Measurements from ENCODE around the gene HSPB6. TPM values are rescaled to one million over a fixed set of nuclear protein-coding genes. Genes with fewer than 3 reads are reported as not detected.
A peak's percentile ranks its signal among the peaks of the same experiment; 100 is the strongest.

Gene HSPB6
- total RNA-seq, 2 donors from 2014 or later = 35.0 to 117 TPM

DNA sequence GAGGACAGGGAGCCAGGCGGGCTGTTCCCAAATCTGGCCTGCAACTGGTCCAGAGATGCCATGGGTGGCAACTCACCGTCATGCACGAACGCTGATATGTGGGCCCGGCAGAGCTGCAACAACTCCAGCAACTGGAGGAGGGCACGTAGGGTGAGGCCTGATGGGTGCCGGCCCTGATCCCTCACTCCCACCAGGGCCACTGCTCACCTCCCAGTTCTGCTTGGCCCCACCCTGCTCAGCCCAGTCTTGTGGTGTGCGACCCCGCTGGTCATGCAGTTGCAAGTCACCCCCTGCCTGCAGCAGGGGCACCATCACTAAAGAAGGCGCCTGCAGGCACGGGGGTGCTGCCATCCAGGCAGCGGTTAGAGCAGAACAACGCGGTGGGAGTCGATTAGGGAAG is 35.5 kb upstream of the HSPB6 start:
- DNase-seq (no peak), ATAC-seq (no peak)
- 89 to 92% methylated on average over 9 to 15 of the region's 15 CpGs for WGBS, 2 donors
- Histone ChIP-seq H3K27ac (no peak overlapping the region), H3K4me3 (no peak overlapping the region), H3K36me3 (replicated peaks in 1 of 2; ENCODE audit: insufficient read depth in 1 of 2, low read depth in 2 of 2) (no peaks in the 10 kb centered on the region), H3K27me3 (no peaks in the 10 kb centered on the region), H3K9me3 (no peaks in the 10 kb centered on the region), H3K4me1 (peaks cover 20% of the 10 kb centered on the region)
- TF ChIP-seq POLR2A (IDR thresholded peaks at IDR 0.05) (no peak), CTCF (IDR thresholded peaks at IDR 0.05) (no peak)
- intact Hi-C loops (cut with DNase I) = no loop called here

GRCh38 chr19:35791814-35792279 is 35.0 kb upstream of the HSPB6 start:
- ATAC-seq (no peak), DNase-seq (no peak)
- H3K4me1 ChIP-seq = peaks cover 20% of the 10 kb centered on the region
- no peaks in the 10 kb centered on the region for H3K27me3 ChIP-seq
- no peak overlapping the region for H3K27ac ChIP-seq
- TF ChIP-seq CTCF (IDR thresholded peaks at IDR 0.05) (no peak), POLR2A (IDR thresholded peaks at IDR 0.05) (no peak)
- no peaks in the 10 kb centered on the region for H3K9me3 ChIP-seq
- intact Hi-C loops (cut with DNase I) = no loop called here
- H3K36me3 ChIP-seq (replicated peaks in 1 of 2; ENCODE audit: insufficient read depth in 1 of 2, low read depth in 2 of 2) = no peaks in the 10 kb centered on the region
- H3K4me3 ChIP-seq = no peak overlapping the region
- WGBS, 2 donors = 80% methylated on average over 9 of the region's 9 CpGs; no CpG with 5 or more reads in 1 of the 2 donors

GRCh38 chr19:35790981-35791813 is 34.4 kb upstream of the HSPB6 start:
- 34 to 44% methylated on average over 3 to 19 of the region's 20 CpGs for WGBS, 2 donors
- no peaks in the 10 kb centered on the region for H3K36me3 ChIP-seq (replicated peaks in 1 of 2; ENCODE audit: insufficient read depth in 1 of 2, low read depth in 2 of 2)
- no peak overlapping the region for H3K4me3 ChIP-seq
- DNase-seq = peak; percentile 69 to 85 (median 80)
- H3K4me1 ChIP-seq = peaks cover 20% of the 10 kb centered on the region
- TF ChIP-seq CTCF (IDR thresholded peaks at IDR 0.05) = no peak
- TF ChIP-seq POLR2A (IDR thresholded peaks at IDR 0.05) = no peak
- no peaks in the 10 kb centered on the region for H3K9me3 ChIP-seq
- peak; percentile 73 for ATAC-seq
- intact Hi-C loops (cut with DNase I) = no loop called here
- no peaks in the 10 kb centered on the region for H3K27me3 ChIP-seq
- no peak overlapping the region for H3K27ac ChIP-seq

- WGBS, 2 donors = 89% methylated on average over 18 of the region's 19 CpGs; no CpG with 5 or more reads in 1 of the 2 donors
- H3K27me3 ChIP-seq = no peaks in the 10 kb centered on the region
- intact Hi-C loops (cut with DNase I) = no loop called here
- no peaks in the 10 kb centered on the region for H3K9me3 ChIP-seq
- DNase-seq = no peak
- H3K27ac ChIP-seq = no peak overlapping the region
- no peak for ATAC-seq
- TF ChIP-seq POLR2A (IDR thresholded peaks at IDR 0.05) (no peak), CTCF (IDR thresholded peaks at IDR 0.05) (no peak)
- H3K36me3 ChIP-seq (replicated peaks in 1 of 2; ENCODE audit: insufficient read depth in 1 of 2, low read depth in 2 of 2) = no peaks in the 10 kb centered on the region
- no peak overlapping the region for H3K4me3 ChIP-seq
- H3K4me1 ChIP-seq = peaks cover 20% of the 10 kb centered on the region
These were observed 33.4 kb upstream of the HSPB6 start for GRCh38 chr19:35789978-35790944.
